Activated CD8-positive, alpha-beta memory T cell treated with anti-CD3 and anti-CD28 coated beads, Interleukin-2, amount 50 U/mL, for 1 hour (primary cell): ENCODE measurements around the gene SEMA6A.

Source experiments
- DNase-seq: peaks from one replicate; pipeline ENCODE4 v3.0.0-alpha.2; 2020; ENCODE audit errors: extremely low read depth

The SEMA6A gene

DNA sequence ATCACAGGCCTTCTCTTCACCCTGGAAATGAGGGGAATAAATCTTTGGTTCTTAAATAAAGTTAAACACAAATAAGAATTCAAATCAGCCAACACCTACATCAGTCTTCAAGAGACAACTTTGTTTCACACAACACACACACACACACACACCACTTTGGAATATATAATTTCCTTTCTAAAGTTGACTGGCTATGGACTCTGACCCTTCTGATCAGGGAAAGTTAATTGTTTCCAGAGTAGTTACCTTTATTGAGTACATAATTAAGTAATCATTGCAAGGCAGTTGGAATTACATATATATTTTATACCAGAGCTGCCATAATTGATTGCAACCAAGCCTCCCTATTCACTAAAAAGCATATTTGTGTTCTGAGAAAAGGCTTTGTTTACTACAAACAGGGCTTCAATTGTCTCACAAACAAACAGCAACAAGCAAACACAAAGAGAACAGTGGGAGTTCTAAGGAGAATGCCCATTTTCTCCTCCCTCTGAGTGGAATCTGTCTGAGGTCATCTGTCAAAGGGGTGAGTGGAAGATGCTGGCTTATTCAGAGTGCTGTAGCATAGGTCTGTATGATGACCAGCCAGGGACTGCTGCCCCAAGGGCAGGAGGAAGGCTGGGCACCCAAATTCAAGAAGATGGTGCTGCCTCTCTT is 136.6 kb downstream of the SEMA6A start:
- DNase-seq: no peak

DNA sequence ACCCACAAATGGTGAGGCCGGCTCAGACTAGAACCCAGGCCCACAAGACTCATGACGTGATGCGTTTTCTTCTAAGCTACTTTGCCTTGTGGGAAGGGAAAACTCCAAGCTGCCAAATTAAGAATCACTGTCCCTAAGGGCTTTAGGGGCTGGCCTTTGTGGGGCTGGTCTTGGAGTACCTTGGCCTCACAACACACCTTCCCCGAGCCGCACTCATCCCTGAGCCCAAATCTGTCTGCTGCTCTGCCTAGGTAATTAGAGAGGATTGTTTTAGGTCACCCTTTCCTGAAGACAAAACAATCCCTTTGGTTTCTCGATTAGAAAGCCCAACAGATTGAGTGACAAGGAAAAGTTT is 137.3 kb downstream of the SEMA6A start:
- no peak for DNase-seq

DNA sequence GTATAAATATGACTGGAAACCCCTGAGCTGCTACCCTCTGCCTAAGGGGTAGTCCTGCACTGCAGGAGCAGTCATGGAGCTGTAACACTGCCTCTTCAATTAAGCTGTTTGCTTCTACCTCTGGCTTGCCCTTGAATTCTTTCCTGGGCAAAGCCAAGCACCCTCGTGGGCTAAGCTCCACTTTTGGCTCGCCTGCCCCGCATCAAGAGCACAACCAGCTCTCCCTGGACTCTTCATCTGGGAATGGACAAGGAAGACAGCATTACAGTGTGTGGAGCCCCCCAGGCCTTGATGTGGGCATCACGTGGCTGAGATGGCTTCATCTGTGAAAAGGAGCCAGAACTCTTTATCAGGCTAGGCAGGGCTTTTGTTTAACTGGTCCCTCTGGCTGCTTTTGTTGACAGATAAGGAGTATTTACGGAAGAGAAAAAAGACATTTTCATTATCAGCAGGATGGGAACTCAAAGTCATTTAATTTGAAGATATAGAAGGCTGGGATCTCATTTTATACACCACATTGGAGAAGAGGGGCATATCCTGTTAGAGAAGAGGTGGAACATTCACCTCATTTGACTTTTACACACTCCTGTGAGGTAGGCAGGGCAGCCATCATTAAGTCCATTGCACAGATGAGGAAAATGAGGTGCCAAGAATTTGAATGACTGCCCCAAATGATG is 137.8 kb downstream of the SEMA6A start:
- DNase-seq: no peak

DNA sequence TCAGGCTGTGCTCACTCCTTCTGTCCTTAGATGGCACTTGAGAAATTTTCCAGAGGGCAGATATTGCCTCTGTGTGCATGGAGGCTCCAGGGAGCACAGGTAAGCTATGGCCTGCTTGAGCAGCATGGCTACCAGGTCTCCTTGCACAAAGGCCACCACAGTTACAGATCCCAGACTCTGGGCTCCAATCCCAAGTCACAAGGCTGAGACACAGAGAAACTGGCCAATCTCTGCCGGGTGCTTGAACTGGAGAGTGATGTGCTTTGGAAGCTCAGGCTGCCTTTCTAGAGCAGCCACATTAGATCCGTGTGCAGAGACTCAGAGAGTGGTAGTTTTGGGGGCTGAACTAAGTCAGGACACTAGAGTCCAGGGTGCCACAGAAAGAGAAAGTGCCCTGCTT is 145.7 kb downstream of the SEMA6A start:
- DNase-seq: no peak

DNA sequence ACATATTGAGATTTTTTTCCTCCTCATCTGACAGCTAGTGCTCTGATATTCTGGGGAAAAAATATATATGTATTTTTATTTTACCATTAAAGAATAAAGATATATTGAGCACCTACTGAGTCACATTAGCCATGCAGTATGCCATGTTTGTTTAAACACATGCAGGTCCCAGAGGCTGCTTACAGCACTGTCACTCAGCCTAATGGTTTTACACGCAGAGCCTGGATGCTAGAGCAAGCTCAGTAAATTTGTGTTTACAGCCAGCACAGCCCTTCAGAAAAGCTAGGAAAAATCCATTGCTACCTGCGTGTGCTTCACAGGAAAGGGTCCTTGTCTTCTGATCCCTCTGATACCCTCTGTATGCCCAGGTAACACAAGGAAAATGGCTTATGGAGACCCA is 146.2 kb downstream of the SEMA6A start:
- no peak for DNase-seq

DNA sequence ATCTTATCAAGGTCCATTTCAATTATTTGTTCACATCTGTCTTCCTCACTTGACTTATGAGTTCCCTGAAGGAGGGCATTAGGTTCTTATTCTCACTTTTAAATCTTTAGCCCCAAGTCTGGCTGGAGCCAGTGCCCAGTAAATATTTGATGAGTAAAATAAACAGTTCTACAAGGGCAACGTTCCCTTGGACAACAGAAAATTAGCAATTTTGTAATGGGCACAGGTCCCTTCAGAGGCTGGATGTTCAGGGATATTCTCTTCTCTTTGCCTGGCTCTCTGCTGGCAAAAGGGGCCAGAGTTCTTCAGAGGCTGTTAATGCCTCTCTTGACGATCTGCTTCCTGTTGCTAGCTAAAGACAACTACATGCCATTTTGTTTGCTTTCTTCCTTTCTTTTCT is 149.7 kb downstream of the SEMA6A start:
- no peak for DNase-seq

DNA sequence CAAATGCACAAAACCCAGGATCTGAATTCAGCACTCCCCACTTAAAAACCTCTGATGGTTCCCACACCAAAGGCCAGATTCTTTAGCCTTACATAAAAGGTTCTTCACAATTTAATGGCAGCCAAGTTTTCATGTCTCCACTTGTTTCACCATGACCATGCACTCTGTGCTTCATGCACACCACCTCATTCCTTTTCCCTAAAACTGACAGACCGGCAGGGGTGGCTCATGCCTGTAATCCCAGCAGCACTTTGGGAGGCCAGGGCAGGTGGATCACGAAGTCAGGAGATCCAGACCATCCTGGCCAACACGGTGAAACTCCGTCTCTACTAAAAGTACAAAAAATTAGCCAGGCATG is 150.4 kb downstream of the SEMA6A start:
- no peak for DNase-seq

DNA sequence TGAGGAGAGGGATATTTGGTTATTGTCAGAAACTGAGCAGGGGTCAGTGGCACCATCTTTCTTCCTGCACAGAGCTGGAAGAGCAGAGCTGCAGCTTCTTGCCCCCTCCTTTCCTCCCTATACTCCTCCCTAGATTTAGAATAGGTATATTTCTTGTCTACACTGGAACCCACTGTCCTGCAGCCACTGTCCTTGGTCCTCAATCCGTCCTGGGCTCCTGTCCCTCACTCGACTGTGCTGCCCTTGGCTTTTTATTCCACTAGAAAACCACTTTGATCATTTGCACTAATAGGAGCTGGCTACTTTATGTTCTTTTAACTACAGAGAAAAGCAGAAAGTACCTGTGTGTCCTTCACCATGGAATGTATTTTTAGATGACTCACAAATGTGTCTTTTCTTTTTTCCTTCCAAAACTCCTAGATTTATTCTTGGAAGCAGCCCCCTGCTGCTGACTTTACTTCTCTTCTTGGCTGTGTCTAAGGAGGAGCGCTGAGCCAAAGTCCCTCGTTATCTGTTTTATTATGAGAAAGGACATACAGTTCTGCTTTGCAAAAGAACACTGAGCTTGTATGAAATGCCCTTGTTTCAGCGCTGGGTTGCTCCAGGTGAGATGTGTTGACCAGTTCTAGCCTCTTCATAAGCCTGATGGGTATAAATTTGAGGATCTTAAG is 150.9 kb downstream of the SEMA6A start:
- no peak for DNase-seq

DNA sequence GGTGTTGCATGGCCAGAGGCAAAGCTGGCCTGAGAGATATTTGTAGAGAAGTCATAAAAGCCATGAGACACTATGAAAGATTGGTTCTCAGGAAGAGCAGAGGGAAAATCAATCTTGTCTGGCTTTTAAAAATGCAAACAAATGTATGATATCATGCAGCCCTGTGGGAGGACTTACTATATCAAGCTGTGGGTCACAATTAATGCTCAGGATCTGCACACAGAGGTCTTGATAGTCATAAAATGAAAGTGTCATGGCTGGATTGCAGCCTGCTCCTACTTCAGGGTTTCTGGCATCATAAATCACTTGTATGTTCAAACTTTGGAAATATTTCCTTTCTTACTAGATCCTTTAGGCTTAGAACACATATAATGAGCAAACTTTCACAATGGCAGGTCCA is 151.5 kb downstream of the SEMA6A start:
- no peak for DNase-seq

DNA sequence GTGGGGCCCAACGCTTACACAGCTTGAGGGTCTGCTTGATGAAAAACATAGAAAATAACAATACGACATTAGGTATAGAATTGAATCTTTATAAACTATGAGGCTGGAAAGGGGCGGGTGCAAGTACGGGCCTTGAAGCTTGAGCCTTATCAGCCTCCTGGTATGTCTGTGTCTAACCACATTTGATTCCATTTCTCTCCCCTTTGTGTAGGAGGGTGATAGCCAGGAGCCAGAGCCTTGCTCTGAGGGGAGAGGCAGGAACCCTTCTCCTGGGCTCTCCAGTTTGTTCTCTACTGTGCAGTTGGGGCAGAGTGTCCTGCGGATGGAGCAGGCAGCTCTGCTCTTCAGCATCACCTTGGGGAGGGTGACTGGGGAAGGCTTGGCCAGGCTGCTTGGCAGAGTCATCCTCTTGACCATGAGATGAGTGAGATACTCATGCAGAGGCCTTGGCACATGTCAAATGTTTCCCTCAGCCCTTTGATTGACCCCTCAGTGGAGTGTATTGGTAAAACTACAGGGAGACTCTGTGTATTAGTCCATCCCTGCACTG is 153.5 kb downstream of the SEMA6A start:
- DNase-seq: no peak

DNA sequence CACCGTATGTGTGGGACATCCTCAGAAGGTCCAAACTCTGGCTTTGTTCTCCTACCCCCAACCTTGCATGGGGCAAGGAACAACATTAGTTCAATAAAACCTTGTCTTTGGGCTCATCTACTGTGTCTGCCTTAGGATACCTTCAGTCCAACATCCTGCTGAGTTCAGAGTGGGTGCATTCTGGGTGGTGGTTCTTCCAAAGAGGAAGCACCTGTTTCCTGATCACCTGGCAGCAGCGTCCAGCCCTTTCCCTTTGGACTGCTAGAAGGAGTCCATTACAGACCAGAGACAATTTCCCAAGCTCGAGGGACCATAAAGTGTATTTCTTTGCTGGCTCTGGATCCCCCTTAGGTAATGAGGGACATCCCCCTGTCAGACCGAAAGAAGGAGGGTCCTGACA is 154.1 kb downstream of the SEMA6A start:
- no peak for DNase-seq

DNA sequence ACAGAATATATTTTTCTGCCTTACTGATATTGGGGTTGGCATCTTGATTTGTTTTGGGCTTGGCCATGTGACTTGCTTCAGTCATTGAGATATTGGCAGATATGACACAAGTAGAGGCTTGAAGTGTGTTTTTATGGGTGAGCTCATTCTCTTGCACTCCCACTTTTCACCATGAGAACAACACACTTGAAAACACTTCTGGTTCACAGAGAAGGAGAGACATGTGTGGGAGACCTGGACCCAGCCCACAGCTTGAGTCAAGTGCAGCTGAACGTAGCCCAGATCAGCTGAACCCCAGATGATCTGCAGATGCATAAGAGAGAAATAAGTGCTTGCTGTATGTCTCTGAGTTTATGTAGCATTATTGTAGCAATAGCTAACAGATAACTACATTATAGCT is 155.4 kb downstream of the SEMA6A start:
- no peak for DNase-seq

DNA sequence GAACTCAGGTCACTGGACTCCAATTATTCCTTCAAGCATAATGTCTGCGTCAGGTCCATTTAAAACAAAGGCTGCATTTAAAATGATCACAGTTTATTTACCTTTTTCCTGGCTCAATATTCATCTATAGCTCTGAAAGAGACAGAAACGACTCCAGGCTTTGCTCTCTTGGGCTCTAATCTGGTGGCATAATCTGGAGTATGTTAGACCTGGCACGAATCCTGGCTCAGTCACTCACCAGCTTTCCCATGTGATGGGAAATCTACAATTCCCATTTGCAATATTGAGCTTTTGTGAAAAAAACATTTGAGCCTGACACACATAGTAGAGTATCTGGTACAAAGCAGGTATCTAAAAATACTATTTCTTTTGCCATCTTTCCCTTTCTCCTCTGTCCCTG is 155.8 kb downstream of the SEMA6A start:
- no peak for DNase-seq

DNA sequence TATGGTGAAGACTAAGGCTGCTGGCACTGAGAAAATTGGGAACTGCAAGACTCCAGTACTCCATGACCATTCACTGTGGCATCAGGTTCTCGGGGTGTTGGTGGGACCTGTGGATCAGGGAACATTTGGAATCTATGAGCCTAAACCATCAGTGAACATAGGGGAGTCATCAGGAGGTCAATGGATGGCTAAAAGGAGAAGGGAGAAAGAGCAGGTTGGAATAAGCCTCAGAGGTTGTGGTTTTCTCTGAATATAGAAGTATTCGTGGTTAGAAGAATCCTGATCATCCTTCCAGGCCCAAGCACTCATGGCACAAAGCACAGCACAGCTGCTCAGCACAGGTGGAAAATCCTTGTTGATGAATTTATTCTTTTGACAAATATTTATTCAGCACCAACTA is 156.6 kb downstream of the SEMA6A start:
- no peak for DNase-seq

DNA sequence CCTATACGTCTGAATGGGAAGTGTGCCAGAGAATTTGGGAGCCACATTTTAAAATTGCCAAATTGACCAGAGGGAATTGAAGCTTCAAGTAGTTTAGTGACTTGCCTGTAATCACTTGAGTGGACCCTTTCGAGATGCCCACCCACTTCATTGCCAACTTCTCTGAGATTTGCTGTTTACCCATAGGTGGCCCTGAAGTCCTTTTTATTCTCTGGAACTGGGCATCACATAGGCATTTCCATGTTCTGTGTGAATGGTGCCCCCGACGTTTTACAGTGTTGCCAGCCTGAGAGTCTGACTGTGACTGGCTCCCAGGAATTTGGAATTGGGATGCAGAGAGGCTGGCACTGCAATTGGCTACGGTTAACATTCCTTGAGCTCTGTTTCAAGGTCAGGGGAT is 158.6 kb downstream of the SEMA6A start:
- no peak for DNase-seq

DNA sequence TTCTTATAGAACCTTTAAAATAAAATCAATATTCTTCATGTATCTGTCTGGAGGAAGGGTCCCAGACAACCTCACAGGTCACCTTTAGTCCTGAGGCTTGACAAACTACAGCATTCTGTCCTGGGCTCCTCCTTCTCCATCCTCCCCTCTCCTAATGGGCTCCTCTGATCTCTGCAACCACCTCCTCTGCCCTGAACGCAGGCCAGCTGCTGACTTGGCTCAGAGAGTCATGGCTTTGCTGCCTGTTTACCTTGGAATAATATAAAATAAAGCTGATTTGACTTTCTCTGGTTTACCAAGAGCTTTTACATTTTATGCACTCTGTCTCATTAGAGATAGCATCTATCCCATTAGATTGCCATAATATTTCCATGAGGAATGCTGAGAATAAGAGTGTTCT is 159.4 kb downstream of the SEMA6A start:
- DNase-seq: no peak

DNA sequence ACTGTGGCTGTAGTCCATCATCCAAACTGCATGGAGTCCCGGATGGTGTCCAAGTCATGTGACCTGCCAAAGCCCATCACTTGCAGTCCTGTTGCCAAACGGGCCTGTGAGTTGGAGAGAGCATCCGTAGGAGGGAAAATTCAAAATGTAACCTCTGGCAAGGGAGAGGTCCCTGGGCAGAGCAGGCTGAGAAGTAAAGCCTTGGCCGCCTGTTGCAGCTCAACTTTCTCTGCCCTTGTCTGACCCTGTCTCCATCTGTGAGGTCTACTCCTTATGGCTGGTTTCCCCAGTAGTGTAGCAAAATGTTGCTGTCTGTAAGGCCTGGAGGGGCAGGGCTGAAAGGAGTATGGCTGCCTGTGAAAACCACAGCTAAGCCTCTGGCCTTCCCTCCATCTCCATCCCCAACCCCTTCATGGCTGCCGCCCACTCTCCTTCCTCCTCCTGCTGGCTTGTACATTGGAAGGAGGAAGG is 163.5 kb downstream of the SEMA6A start:
- DNase-seq: no peak

DNA sequence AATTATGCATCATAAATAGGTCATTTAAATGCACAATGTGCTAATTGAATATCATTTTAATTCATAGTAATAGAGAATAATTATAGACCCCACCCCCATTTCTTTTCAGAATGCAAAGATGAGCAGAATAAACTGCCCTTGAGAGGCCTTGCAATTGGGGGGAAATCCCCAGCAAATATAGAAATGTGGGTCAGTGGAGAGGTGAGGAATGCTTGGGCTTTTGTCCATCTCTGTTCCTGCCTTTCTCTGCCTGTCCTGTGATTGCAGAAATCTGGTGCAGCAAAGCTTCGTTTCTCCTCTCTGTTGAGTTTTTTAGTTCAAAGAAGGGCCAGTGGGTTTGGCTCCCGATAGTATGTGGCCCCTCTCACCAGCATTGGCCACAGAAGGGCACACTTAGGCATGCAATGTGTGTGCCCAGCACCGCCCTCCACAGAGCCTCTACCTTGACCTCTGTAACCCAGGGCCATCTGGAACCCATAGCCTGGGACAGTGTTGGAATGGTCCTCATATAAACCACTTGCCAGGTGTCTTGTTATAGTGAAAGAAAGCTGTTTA is 164.2 kb downstream of the SEMA6A start:
- no peak for DNase-seq

DNA sequence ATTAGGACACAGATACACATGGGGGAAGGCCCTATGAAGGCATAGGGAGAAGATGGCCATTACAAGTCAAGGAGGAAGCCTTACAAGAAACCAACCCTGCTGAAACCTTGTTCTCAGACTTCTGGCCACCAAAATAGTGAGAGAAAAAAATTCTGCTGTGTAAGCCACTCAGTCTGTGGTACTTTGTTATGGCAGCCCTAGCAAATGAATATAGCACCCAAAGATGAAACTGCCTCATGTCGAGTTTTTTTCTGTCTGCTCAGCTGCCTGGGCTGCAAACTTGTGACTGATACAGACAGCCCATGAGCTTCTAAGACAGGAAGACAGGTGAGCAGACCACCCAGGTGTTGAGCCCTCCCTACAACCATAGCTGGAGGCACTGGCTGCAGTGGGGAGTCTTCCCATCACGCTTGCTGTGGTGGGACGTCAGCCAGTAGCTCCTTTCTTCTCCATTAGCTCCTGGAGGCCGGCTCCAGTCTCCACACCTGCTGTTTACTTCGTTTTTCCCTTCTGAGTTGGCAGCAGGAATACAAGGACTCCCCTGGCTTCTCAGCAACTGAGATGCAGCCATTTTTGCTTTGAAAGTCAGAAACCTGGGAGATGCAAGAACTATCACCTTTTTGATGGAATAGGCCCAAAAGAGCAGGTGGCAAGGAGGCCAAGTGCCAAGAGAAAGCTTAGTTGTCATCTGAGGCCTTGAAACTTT is 164.9 kb downstream of the SEMA6A start:
- no peak for DNase-seq

DNA sequence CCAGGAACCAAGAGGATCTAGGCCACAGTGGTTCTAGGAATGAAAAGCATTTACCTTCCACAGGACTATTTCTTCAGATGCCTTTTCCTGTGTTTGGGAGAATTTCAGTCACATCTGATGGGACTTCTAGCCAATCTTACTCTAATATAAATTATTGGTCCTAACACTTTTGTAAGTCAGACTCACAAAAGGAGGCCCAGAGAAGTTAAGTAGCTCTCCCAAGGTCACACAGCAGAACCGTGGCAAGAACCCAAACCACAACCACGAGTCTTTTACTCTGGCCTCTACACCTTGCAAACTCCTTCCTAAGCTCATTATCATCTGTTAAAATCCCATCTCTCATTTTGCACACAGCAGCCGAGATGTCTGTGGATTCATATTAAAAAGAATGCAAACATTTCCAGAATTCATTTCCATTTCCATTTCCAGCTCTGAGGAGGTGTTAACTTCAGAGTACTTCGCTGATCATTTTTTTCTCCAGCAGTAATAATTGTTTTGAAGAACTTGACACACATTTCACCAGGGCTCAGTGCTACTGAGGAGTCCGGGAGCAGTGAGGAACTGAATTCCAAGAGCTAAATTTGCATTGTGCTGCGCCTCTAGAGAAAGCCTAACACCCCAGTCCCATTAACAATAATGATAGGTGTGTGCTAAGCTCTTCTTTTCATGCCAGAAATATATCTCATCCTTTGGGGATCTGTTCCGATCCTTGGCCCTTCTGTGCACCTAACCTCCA is 168.1 kb downstream of the SEMA6A start:
- no peak for DNase-seq

DNA sequence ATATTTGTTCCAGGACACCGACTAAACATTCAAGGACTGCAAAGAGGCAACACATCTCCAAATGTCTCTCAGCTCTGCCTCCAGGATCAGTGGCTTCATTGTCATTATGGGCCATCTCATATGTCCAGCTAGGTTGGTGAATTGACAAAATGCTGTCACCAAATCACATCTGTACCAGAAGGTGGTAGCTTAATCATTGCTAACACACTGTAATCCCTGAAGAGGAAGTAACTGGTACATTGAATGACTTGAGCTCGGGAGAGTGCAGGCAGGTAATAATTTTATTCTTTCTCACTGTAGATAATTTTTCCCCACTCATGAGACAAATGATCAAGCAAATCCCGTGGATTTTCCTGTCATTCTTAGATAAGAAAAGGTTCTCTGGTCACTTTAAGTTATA is 169.8 kb downstream of the SEMA6A start:
- no peak for DNase-seq
